ENCODE data around the gene ULBP2. TPM values are rescaled to one million over a fixed set of nuclear protein-coding genes. Genes with fewer than 3 reads are reported as not detected.
"Not testable (repeated sequence)": the region's sequence is repeated elsewhere in the genome, so short reads cannot be mapped to it uniquely, and the experiment has no call there.

Gene ULBP2
- total RNA-seq, 4 donors from 2014 or later, result 2.9 to 11.1 (median 4.6) TPM

GRCh38 chr6:149990212-149990660 is 48.4 kb downstream of the ULBP2 start:
- peaks cover 23 to 100% (median 56%) of the 10 kb centered on the region in 4 donors for H3K27me3 ChIP-seq
- no peak for DNase-seq
- 1 to 8% methylated on average over 26 to 30 of the region's 32 CpGs for WGBS, 2 donors
- peaks cover 0 to 18% (median 7%) of the 10 kb centered on the region in 3 donors for H3K9me3 ChIP-seq
- H3K4me3 ChIP-seq, result peak overlapping the region in 2 of 4 donors; percentile 30 to 58
- H3K27ac ChIP-seq, result no peak overlapping the region
- intact Hi-C loops (cut with DNase I), result no loop called here
- TF ChIP-seq POLR2A (IDR thresholded peaks at IDR 0.05), result no peak
- TF ChIP-seq CTCF (IDR thresholded peaks at IDR 0.05), result no peak
- H3K36me3 ChIP-seq, result no peaks in the 10 kb centered on the region
- H3K4me1 ChIP-seq, result peaks cover 14 to 25% (median 16%) of the 10 kb centered on the region in 3 donors

GRCh38 chr6:149990661-149991471 is 49.1 kb downstream of the ULBP2 start:
- Histone ChIP-seq H3K4me1 (peaks cover 14 to 25% (median 16%) of the 10 kb centered on the region in 3 donors), H3K36me3 (no peaks in the 10 kb centered on the region), H3K4me3 (peak overlapping the region in 3 of 4 donors; percentile 9 to 58 (median 30)), H3K27ac (no peak overlapping the region), H3K9me3 (peaks cover 0 to 18% (median 7%) of the 10 kb centered on the region in 3 donors), H3K27me3 (peaks cover 20 to 100% (median 53%) of the 10 kb centered on the region in 4 donors)
- TF ChIP-seq CTCF (IDR thresholded peaks at IDR 0.05) (no peak), POLR2A (IDR thresholded peaks at IDR 0.05) (no peak)
- intact Hi-C loops (cut with DNase I), result no loop called here
- no peak for DNase-seq
- 4 to 7% methylated on average over 11 to 26 of the region's 49 CpGs for WGBS, 2 donors

GRCh38 chr6:149991472-149991795 is 49.6 kb downstream of the ULBP2 start:
- 9 to 15% methylated on average over 4 to 5 of the region's 7 CpGs for WGBS, 2 donors
- peaks cover 0 to 18% (median 7%) of the 10 kb centered on the region in 3 donors for H3K9me3 ChIP-seq
- intact Hi-C loops (cut with DNase I); H3K27ac ChIP-seq; H3K4me3 ChIP-seq; DNase-seq; H3K36me3 ChIP-seq: not testable (repeated sequence)
- H3K4me1 ChIP-seq, result peaks cover 14 to 25% (median 16%) of the 10 kb centered on the region in 3 donors
- peaks cover 16 to 100% (median 52%) of the 10 kb centered on the region in 4 donors for H3K27me3 ChIP-seq

GRCh38 chr6:149991838-149992237 is 50.0 kb downstream of the ULBP2 start:
- H3K27ac ChIP-seq, result no peak overlapping the region
- H3K9me3 ChIP-seq, result peaks cover 0 to 18% (median 7%) of the 10 kb centered on the region in 3 donors
- peaks cover 14 to 25% (median 16%) of the 10 kb centered on the region in 3 donors for H3K4me1 ChIP-seq
- DNase-seq, result no peak
- intact Hi-C loops (cut with DNase I), result no loop called here
- H3K36me3 ChIP-seq, result no peaks in the 10 kb centered on the region
- H3K4me3 ChIP-seq, result no peak overlapping the region
- H3K27me3 ChIP-seq, result peaks cover 15 to 100% (median 50%) of the 10 kb centered on the region in 4 donors
- 50 to 68% methylated on average over 4 of the region's 4 CpGs for WGBS, 2 donors
- no peak for TF ChIP-seq CTCF (IDR thresholded peaks at IDR 0.05)
- TF ChIP-seq POLR2A (IDR thresholded peaks at IDR 0.05), result no peak

- Histone ChIP-seq H3K4me3 (no peak overlapping the region), H3K27me3 (peaks cover 0 to 97% (median 23%) of the 10 kb centered on the region in 4 donors), H3K9me3 (no peaks in the 10 kb centered on the region), H3K4me1 (peaks cover 8 to 14% (median 10%) of the 10 kb centered on the region in 3 donors), H3K27ac (no peak overlapping the region), H3K36me3 (no peaks in the 10 kb centered on the region)
- intact Hi-C loops (cut with DNase I), result no loop called here
- WGBS, 2 donors, result 66 to 71% methylated on average over 4 to 5 of the region's 6 CpGs
- DNase-seq, result no peak
- TF ChIP-seq POLR2A (IDR thresholded peaks at IDR 0.05), result no peak
- TF ChIP-seq CTCF (IDR thresholded peaks at IDR 0.05), result no peak
Measured at GRCh38 chr6:149995235-149995750, 53.5 kb downstream of the ULBP2 start.
